Measurements from ENCODE around the gene ZCCHC14.
"Not testable (repeated sequence)": the region's sequence is repeated elsewhere in the genome, so short reads cannot be mapped to it uniquely, and the experiment has no call there.

The ZCCHC14 gene

DNA sequence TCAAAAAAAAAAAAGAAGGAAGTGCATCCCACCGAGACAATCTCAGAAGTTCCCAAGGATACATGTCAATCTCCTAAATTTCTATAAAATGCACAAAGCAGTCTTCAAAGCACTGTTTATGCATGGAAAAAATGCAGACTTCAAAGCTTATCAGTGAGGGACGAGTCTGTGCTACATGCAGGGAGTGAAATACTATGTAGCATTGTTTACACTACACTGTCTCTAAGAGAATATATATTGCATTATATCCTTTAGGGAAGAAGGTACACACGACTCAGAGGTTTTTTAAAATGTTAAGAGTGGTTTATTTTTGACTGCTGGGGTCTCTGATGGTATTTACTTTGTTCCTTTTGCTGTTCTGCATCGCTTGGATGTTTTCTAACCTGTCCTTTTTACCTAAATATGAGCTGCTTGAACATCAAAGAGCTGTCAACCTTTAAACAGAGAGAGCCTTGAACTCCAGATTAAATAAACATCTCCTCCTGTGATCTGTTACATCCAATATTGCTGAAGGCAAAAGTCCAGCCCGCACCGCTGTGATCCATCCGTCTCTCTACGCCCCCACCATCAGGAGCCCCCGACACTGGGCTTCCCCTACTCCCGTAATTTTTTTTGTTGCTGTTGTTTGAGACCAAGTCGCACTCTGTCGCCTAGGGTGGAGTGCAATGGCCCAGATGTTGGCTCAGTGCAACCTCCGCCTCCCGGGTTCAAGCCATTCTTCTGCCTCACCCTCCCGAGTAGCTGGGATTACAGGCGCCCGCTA, 110.6 kb downstream of the ZCCHC14 start:
- no peak for DNase-seq (ENCODE audit: low read depth)

GRCh38 chr16:87380881-87381280, 111.9 kb downstream of the ZCCHC14 start:
- peak; percentile 40 for DNase-seq (ENCODE audit: low read depth)

DNA sequence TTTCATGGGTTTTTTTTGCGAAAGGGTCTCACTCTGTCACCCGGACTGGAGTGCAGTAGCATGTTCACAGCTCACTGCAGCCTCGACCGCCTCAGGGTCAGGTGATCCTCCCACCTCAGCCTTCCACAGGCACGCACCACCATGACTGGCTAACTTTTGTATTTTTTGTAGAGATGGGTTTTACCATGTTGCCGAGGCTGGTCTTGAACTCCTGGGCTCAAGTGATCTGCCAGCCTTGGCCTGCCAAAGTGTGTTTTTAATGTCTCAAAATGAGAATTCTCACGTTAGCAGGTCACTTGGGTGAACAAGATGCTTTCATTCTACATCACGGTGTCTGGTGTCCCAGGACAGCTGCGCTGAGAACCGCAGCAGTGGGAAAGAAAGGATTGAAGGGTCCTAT, 112.4 kb downstream of the ZCCHC14 start:
- no peak for DNase-seq (ENCODE audit: low read depth)

DNA sequence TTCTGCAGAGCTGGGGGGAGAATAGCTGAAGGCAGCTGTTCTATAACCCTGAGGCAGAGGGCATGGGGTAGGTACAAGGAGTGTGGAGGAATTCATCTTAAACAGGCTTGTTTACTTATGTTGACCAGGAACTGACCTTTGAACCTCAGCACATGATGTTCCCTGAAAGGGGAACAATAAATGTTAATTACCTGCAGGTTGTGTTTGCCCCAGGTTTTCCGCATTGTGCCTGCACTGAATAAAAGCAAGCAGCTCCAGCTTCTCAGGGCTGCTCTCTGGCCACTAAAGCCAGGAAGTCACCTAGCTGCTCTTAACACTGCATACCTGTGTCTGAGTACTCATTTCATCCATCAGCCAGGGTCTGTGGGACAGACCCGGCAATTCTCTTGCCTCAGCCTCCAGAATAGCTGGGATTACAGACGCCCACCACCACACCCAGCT, 113.5 kb downstream of the ZCCHC14 start:
- not testable (repeated sequence) for DNase-seq (ENCODE audit: low read depth)

DNA sequence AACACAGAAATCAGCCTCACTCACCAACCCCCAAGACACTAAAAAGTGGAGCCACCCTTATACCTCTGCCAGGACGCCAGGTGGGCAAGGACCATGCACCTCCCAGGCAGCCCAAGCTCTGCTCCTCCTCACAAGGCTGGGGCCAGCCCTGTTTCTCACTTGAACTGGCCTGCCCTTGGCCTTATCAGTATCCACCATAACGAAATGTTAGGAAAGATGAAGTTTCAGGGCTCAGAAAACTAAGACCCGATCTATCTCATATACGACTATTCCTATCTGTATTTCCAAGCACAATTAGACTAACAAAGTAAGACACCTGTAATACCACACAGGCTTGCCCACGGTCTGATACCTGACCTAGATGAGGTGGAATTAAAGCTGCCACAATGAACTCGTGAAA, 116.2 kb downstream of the ZCCHC14 start:
- no peak for DNase-seq (ENCODE audit: low read depth)

DNA sequence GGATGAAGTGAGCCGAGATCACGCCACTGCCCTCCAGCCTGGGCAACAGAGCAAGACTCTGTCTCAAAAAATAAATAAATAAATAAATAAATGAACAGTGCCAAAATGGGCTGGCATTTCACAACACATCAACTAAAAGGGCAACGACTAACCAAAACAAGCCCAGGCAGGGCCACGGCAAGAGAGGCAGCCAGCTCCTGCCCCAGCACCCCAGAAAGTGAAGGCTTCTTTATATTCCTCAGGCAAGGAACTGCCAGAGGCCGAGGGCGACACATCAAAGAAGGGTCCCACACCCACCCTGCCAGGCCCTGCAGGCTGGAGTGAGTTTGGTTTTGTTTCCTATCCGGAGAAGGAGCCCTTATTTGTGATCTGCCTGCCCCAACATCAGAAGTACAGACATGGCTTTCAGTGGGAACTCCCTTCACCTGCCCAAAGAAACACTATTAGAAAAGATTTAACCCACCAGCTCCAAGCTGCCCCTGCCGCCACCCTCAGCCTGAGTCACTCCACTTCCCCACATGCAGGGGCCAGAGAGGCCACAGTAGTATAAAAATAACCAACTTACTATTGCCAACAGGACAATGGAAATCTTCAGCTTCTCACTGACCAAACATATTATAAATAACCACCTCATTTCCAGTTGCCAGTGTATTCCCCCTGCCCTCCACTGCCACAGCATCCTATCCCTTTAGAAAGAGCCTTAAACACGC, 117.2 kb downstream of the ZCCHC14 start:
- DNase-seq (ENCODE audit: low read depth) = peak; percentile 55

DNA sequence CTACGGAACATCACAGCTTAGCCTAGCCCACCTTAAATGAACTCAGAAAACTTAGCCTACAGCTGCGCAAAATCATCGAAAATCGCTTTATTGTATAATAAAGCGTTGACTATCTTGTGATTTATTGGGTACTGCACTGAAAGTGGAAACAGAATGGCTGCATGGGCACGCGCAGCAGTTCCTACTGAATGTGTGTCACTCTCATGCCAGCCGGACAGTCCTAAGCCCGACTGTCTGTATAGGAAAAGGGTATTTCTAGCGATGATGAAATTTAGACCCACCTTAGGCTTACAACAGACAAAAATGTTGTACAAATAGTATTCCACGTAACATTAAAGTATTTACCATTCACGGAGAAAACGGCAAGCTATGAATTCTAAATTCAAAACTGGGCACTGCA, 118.5 kb downstream of the ZCCHC14 start:
- DNase-seq (ENCODE audit: low read depth) = no peak

DNA sequence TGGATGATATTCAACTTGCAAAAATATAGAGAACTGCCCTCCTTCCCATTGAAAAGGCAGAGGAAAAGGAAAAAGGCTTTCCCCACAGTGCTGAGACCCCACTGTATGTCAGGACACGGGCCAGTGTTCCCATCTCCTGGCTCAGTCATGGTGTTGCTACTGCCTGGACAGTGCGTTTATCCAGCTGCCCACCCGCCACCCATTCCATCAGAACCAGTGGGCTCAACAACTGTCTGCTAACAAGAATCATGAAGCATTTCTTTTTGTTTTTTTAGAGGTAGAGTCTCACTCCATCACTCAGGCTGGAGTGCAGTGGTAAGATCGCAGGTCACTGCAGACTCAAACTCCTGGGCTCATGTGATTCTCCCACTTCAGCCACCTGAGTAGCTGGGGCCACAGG, 120.5 kb downstream of the ZCCHC14 start:
- no peak for DNase-seq (ENCODE audit: low read depth)

- no peak for DNase-seq (ENCODE audit: low read depth)
Observed at GRCh38 chr16:87371261-87371866, 121.5 kb downstream of the ZCCHC14 start.

- no peak for DNase-seq (ENCODE audit: low read depth)
Observed at GRCh38 chr16:87369796-87370719, 122.8 kb downstream of the ZCCHC14 start.

- no peak for DNase-seq (ENCODE audit: low read depth)
Observed at GRCh38 chr16:87369117-87369765, 123.6 kb downstream of the ZCCHC14 start.

- DNase-seq (ENCODE audit: low read depth) = no peak
Observed at GRCh38 chr16:87368029-87368770, 124.6 kb downstream of the ZCCHC14 start.

DNA sequence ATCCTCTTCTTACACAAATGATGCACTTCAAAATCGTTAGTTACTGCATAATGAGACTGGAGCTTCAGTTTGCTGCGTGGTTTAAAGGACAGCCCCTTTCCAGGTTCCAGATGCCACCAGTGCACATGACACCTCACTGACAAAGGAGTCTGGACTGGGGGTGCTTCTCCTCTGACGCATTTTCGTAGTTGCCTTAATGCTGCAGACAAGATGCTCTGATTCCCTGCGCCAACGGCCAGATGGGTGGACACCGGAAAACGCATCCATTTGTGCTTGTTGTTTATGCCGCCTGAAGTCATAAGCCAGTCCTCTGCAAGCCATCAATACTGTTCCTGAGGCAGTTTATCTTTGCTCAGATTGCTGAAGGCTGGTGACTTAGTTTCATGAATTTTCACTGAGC, 125.3 kb downstream of the ZCCHC14 start:
- DNase-seq (ENCODE audit: low read depth) = no peak

- no peak for DNase-seq (ENCODE audit: low read depth)
Observed at GRCh38 chr16:87366930-87367329, 125.9 kb downstream of the ZCCHC14 start.

DNA sequence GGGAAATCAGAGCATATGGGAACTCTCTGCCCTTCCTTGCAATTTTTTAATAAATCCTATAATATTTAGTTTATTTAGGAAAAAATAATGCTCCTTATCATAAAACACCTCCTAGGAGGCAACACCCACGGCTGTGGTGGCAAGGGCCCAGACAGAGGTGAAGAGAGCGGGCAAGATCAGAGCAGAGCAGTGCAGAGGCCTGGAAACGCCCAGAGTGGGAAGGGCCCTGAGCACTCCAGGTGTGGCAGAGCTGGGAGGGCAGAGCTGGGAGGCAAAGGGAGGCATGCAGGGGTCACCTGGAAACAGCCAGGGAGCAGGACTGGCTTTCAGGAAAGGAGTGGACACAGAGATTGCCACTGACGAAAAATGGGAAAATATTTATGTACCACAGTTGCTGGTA, 126.5 kb downstream of the ZCCHC14 start:
- no peak for DNase-seq (ENCODE audit: low read depth)

GRCh38 chr16:87365021-87365713, 127.7 kb downstream of the ZCCHC14 start:
- no peak for DNase-seq (ENCODE audit: low read depth)

DNA sequence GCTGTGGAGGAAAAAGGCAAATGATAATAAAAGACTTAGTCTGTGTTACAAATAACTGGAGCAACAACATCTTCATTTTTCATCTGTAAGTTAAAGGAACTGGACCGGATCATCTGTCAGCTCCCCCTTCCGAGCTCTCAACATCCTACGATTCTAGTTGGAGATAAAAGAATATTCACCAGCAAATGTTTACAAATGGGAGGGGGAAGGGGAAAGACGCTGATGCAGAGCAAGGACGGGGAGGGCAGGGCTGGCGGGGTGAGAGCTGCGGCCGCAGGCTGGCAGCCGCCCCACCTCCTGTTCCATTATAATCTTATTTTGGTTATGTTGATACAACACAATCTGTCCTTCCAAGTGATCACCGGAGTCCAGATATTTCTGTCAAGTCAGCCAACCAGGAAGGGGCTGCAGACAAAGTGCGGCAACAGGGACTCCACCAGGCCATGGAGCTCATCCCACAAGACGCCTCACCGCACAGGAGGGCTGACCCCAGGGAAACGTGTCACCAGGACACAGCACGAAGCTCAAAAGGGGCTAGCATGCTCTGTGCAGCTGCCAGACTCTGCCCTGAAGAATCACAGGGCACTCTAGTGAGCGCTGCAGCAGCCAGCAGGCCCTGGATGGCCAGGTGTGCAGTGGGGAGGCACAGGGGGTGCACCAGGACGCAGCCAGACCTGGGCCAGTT, 128.9 kb downstream of the ZCCHC14 start:
- peak; percentile 48 for DNase-seq (ENCODE audit: low read depth)

DNA sequence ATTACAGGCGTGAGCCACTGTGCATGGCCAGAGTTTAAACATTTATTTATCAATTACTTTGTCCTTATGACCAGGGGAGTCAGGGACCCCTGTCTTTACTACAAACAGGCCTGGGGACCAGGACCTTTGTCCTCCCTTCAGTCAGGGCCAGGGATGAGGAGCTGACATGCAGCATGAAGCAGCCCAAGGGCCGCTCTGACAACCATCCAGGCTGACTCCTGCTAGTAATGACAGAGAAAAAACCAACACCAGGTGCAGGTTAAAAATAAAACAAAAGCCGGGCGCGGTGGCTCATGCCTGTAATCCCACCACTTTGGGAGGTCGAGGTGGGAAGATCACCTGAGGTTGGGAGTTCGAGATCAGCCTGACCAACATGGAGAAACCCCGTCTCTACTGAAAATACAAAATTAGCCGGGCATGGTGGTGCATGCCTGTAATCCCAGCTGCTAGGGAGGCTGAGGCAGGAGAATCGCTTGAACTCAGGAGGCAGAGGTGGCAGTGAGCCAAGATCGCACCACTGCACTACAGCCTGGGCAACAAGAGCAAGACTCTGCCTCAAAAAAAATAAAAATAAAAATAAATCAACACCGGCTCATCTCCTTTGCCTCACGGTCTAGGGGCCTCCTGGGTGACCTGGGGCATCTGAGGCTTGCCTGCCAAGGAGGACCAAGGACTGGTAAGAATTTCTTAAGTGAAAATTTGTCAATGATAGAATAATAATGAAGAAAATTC, 129.8 kb downstream of the ZCCHC14 start:
- DNase-seq (ENCODE audit: low read depth) = not testable (repeated sequence)

Data from EH (cell line).